ENCODE results near the gene HERC3.

Gene HERC3

DNA sequence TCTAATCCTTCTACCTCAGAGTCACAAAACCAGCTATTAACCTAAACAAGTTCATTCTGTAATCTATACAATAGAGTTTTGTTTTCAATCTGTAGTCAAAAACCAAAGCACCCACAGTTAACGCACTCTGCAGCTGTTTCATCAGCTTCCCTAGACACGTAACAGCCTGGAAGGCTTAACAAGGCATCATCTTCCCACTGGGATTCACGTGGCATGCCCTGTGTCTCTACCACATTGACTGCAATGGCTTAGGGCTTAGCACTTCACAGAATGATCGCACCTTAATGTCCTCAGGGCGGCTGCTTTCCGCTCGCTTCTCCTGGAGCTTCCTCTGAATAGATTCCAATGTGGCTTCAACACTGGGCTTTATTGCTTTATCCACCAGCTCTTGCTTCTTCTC, 155.1 kb downstream of the HERC3 start:
- DNase-seq: no peak

- no peak for DNase-seq
Measured at GRCh38 chr4:88750369-88750768, 158.1 kb downstream of the HERC3 start.

DNA sequence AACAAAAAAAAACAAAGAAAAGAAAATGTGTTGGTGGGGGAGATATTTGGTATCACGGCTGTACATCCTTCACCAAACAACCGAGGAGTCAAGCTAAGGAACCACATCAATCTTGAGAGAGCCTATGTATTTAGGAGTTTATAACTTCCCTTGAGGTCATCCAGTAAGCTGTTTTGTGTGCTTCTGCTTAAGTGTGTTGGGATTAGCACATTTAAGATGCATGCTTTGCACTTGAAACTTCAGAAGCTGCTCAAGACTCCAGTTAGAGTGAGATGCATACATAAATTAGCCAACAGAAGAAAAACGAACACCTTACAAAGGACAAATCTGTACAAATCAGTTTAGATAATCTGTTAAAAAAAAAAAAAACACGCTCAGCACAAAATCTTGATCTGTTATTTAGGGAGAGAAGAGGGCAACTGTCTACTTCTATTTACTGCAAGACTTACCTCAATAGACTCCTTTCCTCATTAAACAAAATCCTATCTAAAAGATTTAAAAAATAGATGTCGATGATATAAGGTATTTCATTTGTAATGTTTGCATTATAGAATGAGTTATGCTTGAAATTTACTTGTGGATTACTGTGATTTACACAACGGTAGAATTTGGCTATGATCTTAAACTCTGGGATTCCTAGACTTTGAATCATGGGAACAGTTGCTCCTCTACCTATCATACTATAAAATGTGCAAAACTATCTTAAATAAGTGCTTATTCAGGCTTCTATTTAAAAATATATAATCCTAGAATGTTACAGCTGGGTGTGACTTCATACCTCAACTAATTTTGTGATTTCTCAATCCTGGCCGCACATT, 159.2 kb downstream of the HERC3 start:
- DNase-seq: no peak

DNA sequence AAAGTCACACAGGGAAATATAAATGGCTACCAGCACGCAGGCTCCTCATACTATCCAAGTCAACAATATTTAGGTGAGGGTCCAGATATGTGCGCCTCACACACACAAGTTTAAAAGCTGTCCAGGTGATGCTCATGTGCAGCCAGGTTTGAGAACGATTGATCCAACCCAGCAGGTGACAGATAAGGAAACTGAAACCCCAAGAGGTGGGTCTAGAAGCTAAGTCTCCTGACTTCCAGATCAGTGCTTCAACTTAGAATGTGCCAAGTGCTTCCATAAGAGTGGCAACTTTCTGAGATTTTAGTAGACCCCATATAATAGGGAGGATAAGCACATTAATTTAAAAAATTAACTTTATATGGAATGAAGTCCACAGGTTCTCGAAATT, 159.8 kb downstream of the HERC3 start:
- DNase-seq: no peak

DNA sequence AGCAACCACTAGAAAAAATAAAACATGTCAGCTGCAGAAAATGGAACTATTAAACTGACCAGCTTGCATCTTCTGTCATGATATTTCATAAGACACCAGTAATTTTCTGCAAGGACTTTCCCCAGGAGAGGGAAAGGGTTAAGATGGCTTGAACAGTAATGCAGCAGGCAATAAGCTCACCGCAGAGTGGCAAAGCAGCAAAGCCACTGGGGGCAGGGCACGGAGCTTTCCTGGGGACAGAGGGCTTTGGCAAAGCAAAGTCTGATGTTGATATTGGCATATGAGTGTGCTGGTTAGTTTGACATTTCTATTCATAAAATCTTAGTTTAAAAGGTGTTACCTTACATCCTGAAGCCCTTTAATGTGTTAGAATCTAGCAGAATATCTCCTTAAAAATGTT, 160.5 kb downstream of the HERC3 start:
- no peak for DNase-seq

DNA sequence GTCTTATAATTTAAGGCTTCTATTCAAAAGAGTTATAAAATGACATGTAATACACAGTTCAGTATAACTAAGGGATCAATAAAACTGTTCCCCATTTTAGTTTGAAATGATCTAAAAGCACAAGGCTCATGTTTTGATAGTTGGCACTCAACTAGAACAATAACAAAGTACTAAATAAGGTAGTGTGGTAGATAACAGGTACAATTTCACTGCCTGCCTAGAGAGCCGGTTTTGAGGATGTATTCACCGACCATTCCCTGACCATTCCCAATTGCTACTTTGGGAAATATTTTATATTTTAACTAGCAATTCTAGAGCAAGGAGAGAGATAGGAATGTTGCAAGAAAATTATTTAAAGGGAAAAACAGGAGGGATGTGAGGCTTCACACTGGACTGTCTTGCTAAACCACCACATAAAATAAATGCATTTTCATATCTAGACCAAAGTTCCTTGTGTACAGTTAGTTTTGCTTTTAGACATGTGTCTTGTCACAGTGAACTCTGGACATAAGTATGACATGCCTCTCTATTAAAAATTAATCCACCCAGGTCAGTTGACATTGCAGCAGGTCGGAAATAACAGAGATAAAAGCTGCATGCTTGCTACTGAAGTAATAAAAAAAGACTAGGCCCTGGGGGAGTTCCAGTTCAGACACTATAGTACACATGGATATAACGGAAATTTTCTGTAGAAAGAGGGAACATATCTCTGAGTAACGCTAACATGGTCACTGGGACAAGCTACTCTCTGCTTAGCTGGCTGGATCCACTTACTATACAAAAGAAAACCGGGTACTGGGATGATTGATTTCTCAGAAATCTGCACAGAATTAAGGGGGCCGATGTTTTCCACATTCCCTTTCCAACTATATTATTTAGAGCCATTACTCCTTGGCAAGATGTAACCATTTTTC, 161.6 kb downstream of the HERC3 start:
- DNase-seq: no peak

- DNase-seq: no peak
Measured at GRCh38 chr4:88754796-88755195, 162.5 kb downstream of the HERC3 start.

DNA sequence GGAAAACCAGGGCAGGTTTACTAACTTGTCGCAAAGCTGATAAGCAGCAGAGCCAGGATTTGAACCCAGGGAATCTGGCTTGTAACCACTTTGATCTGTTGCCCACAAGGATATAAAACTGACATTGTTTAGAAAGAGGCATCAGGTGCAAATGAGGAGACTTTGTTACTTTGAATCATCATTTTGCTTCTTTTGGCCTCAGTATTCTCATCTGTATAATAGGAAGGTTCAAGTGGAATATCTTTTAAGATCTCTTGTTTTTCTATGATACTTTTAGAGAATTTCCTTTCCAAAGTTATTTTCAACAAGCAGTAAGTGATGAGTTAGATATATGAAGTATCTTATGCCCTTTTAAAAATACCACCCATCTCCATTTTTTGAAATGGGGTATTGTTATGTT, 163.2 kb downstream of the HERC3 start:
- DNase-seq: no peak

- no peak for DNase-seq
Measured at GRCh38 chr4:88756149-88756548, 163.9 kb downstream of the HERC3 start.

- no peak for DNase-seq
Measured at GRCh38 chr4:88757067-88757466, 164.8 kb downstream of the HERC3 start.

GRCh38 chr4:88757776-88758175, 165.5 kb downstream of the HERC3 start:
- DNase-seq: no peak
